Endodermal cell (in vitro differentiated cells): ENCODE measurements around the gene CREG2. TPM values are rescaled to one million over a fixed set of nuclear protein-coding genes. Genes with fewer than 3 reads are reported as not detected.

Experiments used
- DNase-seq: peaks from one replicate; pipeline ENCODE4 v3.0.0-alpha.2; 2017
- H3K27ac ChIP-seq: 2 replicates; pipeline ENCODE4 v1.5.1; 2013; ENCODE audit warnings: mild to moderate bottlenecking, low read depth, low read length, moderate library complexity
- H3K27me3 ChIP-seq: 2 replicates; pipeline ENCODE4 v1.6.1; 2013; ENCODE audit warnings: mild to moderate bottlenecking, low read length, moderate library complexity; ENCODE audit not compliant: insufficient read depth, control insufficient read depth, poor library complexity, severe bottlenecking
- H3K36me3 ChIP-seq: 2 replicates; pipeline ENCODE4 v1.7.0; 2013; ENCODE audit warnings: mild to moderate bottlenecking, low read length, moderate library complexity; ENCODE audit not compliant: control insufficient read depth, insufficient read depth
- H3K4me1 ChIP-seq: one replicate; pipeline ENCODE4 v1.7.0; 2013; ENCODE audit warnings: low read length; ENCODE audit not compliant: control insufficient read depth, insufficient read depth
- H3K4me3 ChIP-seq: 2 replicates; pipeline ENCODE4 v1.5.1; 2013; ENCODE audit warnings: mild to moderate bottlenecking, low read length, moderate library complexity
- H3K9ac ChIP-seq: 2 replicates; pipeline ENCODE4 v1.6.1; 2013; ENCODE audit warnings: mild to moderate bottlenecking, low read length, moderate library complexity; ENCODE audit not compliant: poor library complexity, severe bottlenecking; ENCODE audit errors: extremely low read depth
- H3K9me3 ChIP-seq: 2 replicates; pipeline ENCODE4 v1.6.1; 2013; ENCODE audit warnings: mild to moderate bottlenecking, low read length, moderate library complexity; ENCODE audit not compliant: control insufficient read depth
- H3K27ac Mint-ChIP-seq: 2 replicates; pipeline ENCODE4 v1.8.0; 2020; ENCODE audit warnings: mixed read lengths
- H3K27me3 Mint-ChIP-seq: 2 replicates; pipeline ENCODE4 v1.8.0; 2021; ENCODE audit warnings: mild to moderate bottlenecking, mixed read lengths; ENCODE audit not compliant: insufficient read depth
- H3K36me3 Mint-ChIP-seq: 2 replicates; pipeline ENCODE4 v1.8.0; 2020; ENCODE audit warnings: low read depth, mixed read lengths
- H3K4me1 Mint-ChIP-seq: 2 replicates; pipeline ENCODE4 v1.8.0; 2020; ENCODE audit warnings: mixed read lengths
- H3K4me3 Mint-ChIP-seq: 2 replicates; pipeline ENCODE4 v1.8.0; 2020; ENCODE audit warnings: mild to moderate bottlenecking, moderate library complexity, mixed read lengths
- H3K9me3 Mint-ChIP-seq: 2 replicates; pipeline ENCODE4 v1.8.0; 2020; ENCODE audit warnings: mild to moderate bottlenecking, mixed read lengths
- CTCF ChIP-seq: fragments of 200-600 bp; sonication (generic); conservative IDR thresholded peaks from 2 replicates; pipeline ENCODE4 v1.5.0; 2021; ENCODE audit warnings: antibody characterized with exemption, mild to moderate bottlenecking
- WGBS, 2 experiments: methylation state at CpG; one replicate each; pipeline versions ENCODE4 v1.1.5 to v1.1.7; 2013; ENCODE audit warnings: missing lambda C conversion rate in 2 of 2, mixed read lengths in 1 of 2; ENCODE audit not compliant: insufficient coverage in 1 of 2, insufficient read length in 1 of 2; 5-methylcytosine and 5-hydroxymethylcytosine counted together
- total RNA-seq, 2 donors: library from RNA; stranded (reverse); fragmentation: NEBNext Ultra II Directional in 1 of 2; extraction: Animal tissue kit (Norgen Biotek cat#: 25700) in 1 of 2; gene quantifications; 2 replicates in 1 of 2; 3 replicates in 1 of 2; pipeline ENCODE4 v1.2.1, GENCODE V29; 2021

Gene CREG2
- total RNA-seq, 2 donors from 2014 or later: 0.13 TPM; not detected in 1

- Mint-ChIP-seq H3K36me3 (no peaks in the 10 kb centered on the region), H3K27me3 (peaks cover 61% of the 10 kb centered on the region)
Observed at GRCh38 chr2:101388232-101388631, 929 bp upstream of the CREG2 start.

GRCh38 chr2:101386599-101387150, 628 bp downstream of the CREG2 start:
- Histone ChIP-seq H3K27me3 (peaks cover 66% of the 10 kb centered on the region), H3K9ac (no peak overlapping the region), H3K9me3 (no peaks in the 10 kb centered on the region), H3K4me3 (peak overlapping the region; percentile 69), H3K36me3 (no peaks in the 10 kb centered on the region), H3K4me1 (no peaks in the 10 kb centered on the region), H3K27ac (no peak overlapping the region)
- H3K36me3 Mint-ChIP-seq: no peaks in the 10 kb centered on the region
- peaks cover 4% of the 10 kb centered on the region for H3K4me1 Mint-ChIP-seq
- TF ChIP-seq CTCF: no peak
- no peak overlapping the region for H3K27ac Mint-ChIP-seq
- no peaks in the 10 kb centered on the region for H3K9me3 Mint-ChIP-seq
- DNase-seq: peak; percentile 69
- H3K27me3 Mint-ChIP-seq: peaks cover 64% of the 10 kb centered on the region
- WGBS, 2 experiments: 3% methylated on average over 45 of the region's 45 CpGs; no CpG with 5 or more reads in 1 of the 2 experiments
- peak overlapping the region; percentile 60 for H3K4me3 Mint-ChIP-seq

More at GRCh38 chr2:101388232-101388631, 929 bp upstream of the CREG2 start:
- Histone ChIP-seq H3K4me3 (no peak overlapping the region), H3K4me1 (no peaks in the 10 kb centered on the region), H3K9me3 (no peaks in the 10 kb centered on the region), H3K27ac (no peak overlapping the region), H3K27me3 (peaks cover 66% of the 10 kb centered on the region), H3K9ac (no peak overlapping the region), H3K36me3 (no peaks in the 10 kb centered on the region)
- no peak for TF ChIP-seq CTCF
- Mint-ChIP-seq H3K9me3 (no peaks in the 10 kb centered on the region), H3K4me3 (no peak overlapping the region), H3K27ac (no peak overlapping the region), H3K4me1 (no peaks in the 10 kb centered on the region)
- 35 to 65% methylated on average over 3 to 4 of the region's 4 CpGs for WGBS, 2 experiments
- no peak for DNase-seq

- Histone ChIP-seq H3K36me3 (no peaks in the 10 kb centered on the region), H3K9me3 (no peaks in the 10 kb centered on the region), H3K27ac (no peak overlapping the region), H3K4me3 (no peak overlapping the region), H3K4me1 (no peaks in the 10 kb centered on the region), H3K9ac (no peak overlapping the region), H3K27me3 (peaks cover 48% of the 10 kb centered on the region)
- H3K36me3 Mint-ChIP-seq: no peaks in the 10 kb centered on the region
- TF ChIP-seq CTCF: no peak
- WGBS, 2 experiments: 87 to 90% methylated on average over 3 to 7 of the region's 7 CpGs
- H3K27me3 Mint-ChIP-seq: peaks cover 47% of the 10 kb centered on the region
- no peak overlapping the region for H3K4me3 Mint-ChIP-seq
- no peak overlapping the region for H3K27ac Mint-ChIP-seq
- H3K9me3 Mint-ChIP-seq: no peaks in the 10 kb centered on the region
- no peak for DNase-seq
- H3K4me1 Mint-ChIP-seq: peaks cover 4% of the 10 kb centered on the region
Observed at GRCh38 chr2:101383016-101383541, 4.2 kb downstream of the CREG2 start.
